GM19351 (cell line): ENCODE data around the gene GUCD1.
"Not testable (repeated sequence)": the region's sequence is repeated elsewhere in the genome, so short reads cannot be mapped to it uniquely, and the experiment has no call there.

Experiments
- ATAC-seq: cut with Tn5 transposase; IDR thresholded peaks from one replicate; pipeline ENCODE4 v1.9.1; 2021; ENCODE audit warnings: mild to moderate bottlenecking, moderate library complexity; ENCODE audit not compliant: unreplicated experiment

GUCD1 gene

GRCh38 chr22:24554313-24555164 is at the start of gene GUCD1:
Gene GUCD1 (minus strand): TSS chr22:24555138. CDS start chr22:24554991, 147 bp downstream.
- peak; percentile 11 for ATAC-seq

GRCh38 chr22:24603770-24604629 is 49.1 kb upstream of the GUCD1 start:
- not testable (repeated sequence) for ATAC-seq

GRCh38 chr22:24602847-24603769 is 48.2 kb upstream of the GUCD1 start, which contains the start of gene GGT1:
Gene GGT1 (plus strand): TSS chr22:24603193. CDS start chr22:24611082, 7,889 bp downstream.
- ATAC-seq = not testable (repeated sequence)

- not testable (repeated sequence) for ATAC-seq
Observed at GRCh38 chr22:24602105-24602749, 47.3 kb upstream of the GUCD1 start.

GRCh38 chr22:24601217-24602104 is 46.5 kb upstream of the GUCD1 start:
- no peak for ATAC-seq

GRCh38 chr22:24599958-24600715 is 45.2 kb upstream of the GUCD1 start:
- ATAC-seq = not testable (repeated sequence)

GRCh38 chr22:24599514-24599913 is 44.6 kb upstream of the GUCD1 start:
- no peak for ATAC-seq

GRCh38 chr22:24597076-24597475 is 42.1 kb upstream of the GUCD1 start:
- ATAC-seq = not testable (repeated sequence)

- no peak for ATAC-seq
Observed at GRCh38 chr22:24595863-24596262, 40.9 kb upstream of the GUCD1 start.

- no peak for ATAC-seq
Observed at GRCh38 chr22:24595228-24595627, 40.3 kb upstream of the GUCD1 start.

- no peak for ATAC-seq
Observed at GRCh38 chr22:24594569-24595120, 39.7 kb upstream of the GUCD1 start.

GRCh38 chr22:24593836-24594568 is 39.1 kb upstream of the GUCD1 start:
- ATAC-seq = no peak

- not testable (repeated sequence) for ATAC-seq
Observed at GRCh38 chr22:24593559-24593835, 38.6 kb upstream of the GUCD1 start.

GRCh38 chr22:24592851-24593558 is 38.1 kb upstream of the GUCD1 start, which contains the start of gene LRRC75B:
Gene LRRC75B (minus strand): TSS chr22:24593073. CDS start chr22:24593039, 34 bp downstream.
- ATAC-seq = peak; percentile 84

- ATAC-seq = peak; percentile 27
Observed at GRCh38 chr22:24592058-24592850, 37.3 kb upstream of the GUCD1 start.

- ATAC-seq = no peak
Observed at GRCh38 chr22:24591286-24591830, 36.4 kb upstream of the GUCD1 start.
